ENCODE measurements around the gene ARMCX2.
A peak's percentile ranks its signal among the peaks of the same experiment; 100 is the strongest.

The ARMCX2 gene

DNA sequence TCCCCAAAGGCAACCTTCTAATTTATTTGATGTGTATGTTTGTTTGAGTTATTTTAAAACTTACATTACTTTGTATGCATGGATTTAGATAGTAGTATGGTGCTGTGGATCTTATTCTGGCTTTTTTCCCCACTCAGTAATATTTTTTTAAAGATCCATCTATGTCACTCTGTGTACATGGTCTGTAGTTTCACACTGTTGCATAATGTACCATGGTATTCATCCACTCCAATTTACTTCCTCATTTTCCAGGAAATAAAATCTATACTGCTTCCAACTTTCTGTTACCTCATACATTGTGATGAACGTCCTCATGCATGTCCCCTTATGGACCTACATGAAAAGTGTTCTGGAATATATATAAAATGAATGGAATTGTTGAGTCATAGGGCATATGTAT, 17.6 kb downstream of the ARMCX2 start:
- no peak overlapping the region for H3K9ac ChIP-seq (ENCODE audit: insufficient read length, low read depth)
- no peaks in the 10 kb centered on the region for H3K36me3 ChIP-seq (ENCODE audit: insufficient read depth, insufficient read length, low read length)
- no peak for DNase-seq (ENCODE audit: low read depth, low spot score)
- H3K4me1 ChIP-seq (ENCODE audit: insufficient read depth, insufficient read length), result no peaks in the 10 kb centered on the region
- no peaks in the 10 kb centered on the region for H3K9me3 ChIP-seq (ENCODE audit: insufficient read depth, low read length)
- H3K27me3 ChIP-seq (ENCODE audit: insufficient read depth, insufficient read length), result no peaks in the 10 kb centered on the region
- H3K4me3 ChIP-seq (ENCODE audit: insufficient read length, low read depth), result no peak overlapping the region
- TF ChIP-seq ZNF274 (IDR thresholded peaks at IDR 0.05; ENCODE audit: low read depth, low read length), result no peak
- no peak for TF ChIP-seq YY1 (IDR thresholded peaks at IDR 0.05; ENCODE audit: insufficient read depth, insufficient read length)
- TF ChIP-seq SUZ12 (IDR thresholded peaks at IDR 0.05; ENCODE audit: extremely low read depth, insufficient read depth, insufficient read length), result no peak

DNA sequence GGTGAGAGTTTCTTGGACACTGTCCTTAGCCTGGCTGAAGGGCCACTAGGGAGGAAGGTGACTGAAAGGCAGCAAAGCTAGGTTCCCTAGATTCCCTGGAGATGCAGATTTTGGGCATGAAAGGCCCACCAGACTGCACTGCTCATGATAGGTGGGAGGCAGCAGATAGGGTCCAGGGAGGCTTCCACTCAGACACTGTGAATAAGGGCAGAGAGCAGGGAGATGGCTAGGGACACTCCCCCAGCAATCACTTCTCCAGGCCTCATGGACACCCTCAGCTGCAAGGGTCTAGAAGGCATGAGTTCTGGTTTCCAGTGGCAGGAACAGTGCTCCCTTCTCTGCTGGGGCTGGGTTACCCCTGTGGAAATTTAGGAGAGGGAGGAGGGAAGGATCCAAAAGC, 20.1 kb downstream of the ARMCX2 start:
- no peaks in the 10 kb centered on the region for H3K4me1 ChIP-seq (ENCODE audit: insufficient read depth, insufficient read length)
- no peaks in the 10 kb centered on the region for H3K36me3 ChIP-seq (ENCODE audit: insufficient read depth, insufficient read length, low read length)
- TF ChIP-seq YY1 (IDR thresholded peaks at IDR 0.05; ENCODE audit: insufficient read depth, insufficient read length) (no peak), SUZ12 (IDR thresholded peaks at IDR 0.05; ENCODE audit: extremely low read depth, insufficient read depth, insufficient read length) (no peak), ZNF274 (IDR thresholded peaks at IDR 0.05; ENCODE audit: low read depth, low read length) (no peak)
- H3K27me3 ChIP-seq (ENCODE audit: insufficient read depth, insufficient read length), result no peaks in the 10 kb centered on the region
- H3K9ac ChIP-seq (ENCODE audit: insufficient read length, low read depth), result no peak overlapping the region
- H3K4me3 ChIP-seq (ENCODE audit: insufficient read length, low read depth), result no peak overlapping the region
- no peak for DNase-seq (ENCODE audit: low read depth, low spot score)
- no peaks in the 10 kb centered on the region for H3K9me3 ChIP-seq (ENCODE audit: insufficient read depth, low read length)

DNA sequence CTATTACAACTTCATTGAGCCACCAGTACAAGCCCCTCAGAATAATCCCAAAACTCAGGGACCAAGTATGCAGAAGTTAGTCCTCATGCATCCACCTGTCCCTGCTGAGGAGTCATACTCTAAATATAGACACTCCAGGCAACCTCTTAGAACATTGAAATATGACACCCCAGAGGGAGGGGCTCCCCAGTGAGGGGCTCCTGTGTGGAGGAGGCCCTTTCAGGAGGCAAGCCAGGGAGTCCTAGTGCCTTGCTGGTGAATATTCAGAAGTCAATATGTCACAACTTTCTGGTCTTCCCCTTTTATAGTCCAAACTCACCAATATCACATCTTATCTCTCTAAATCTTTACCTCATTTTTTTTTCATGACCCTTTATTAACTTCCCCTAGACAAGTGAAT, 40.3 kb downstream of the ARMCX2 start:
- Histone ChIP-seq H3K27me3 (ENCODE audit: insufficient read depth, insufficient read length) (no peaks in the 10 kb centered on the region), H3K9me3 (ENCODE audit: insufficient read depth, low read length) (no peaks in the 10 kb centered on the region), H3K4me1 (ENCODE audit: insufficient read depth, insufficient read length) (no peaks in the 10 kb centered on the region), H3K36me3 (ENCODE audit: insufficient read depth, insufficient read length, low read length) (peaks cover 14% of the 10 kb centered on the region), H3K9ac (ENCODE audit: insufficient read length, low read depth) (no peak overlapping the region), H3K4me3 (ENCODE audit: insufficient read length, low read depth) (no peak overlapping the region)
- peak; percentile 25 for DNase-seq (ENCODE audit: low read depth, low spot score)
- TF ChIP-seq ZNF274 (IDR thresholded peaks at IDR 0.05; ENCODE audit: low read depth, low read length), result no peak

DNA sequence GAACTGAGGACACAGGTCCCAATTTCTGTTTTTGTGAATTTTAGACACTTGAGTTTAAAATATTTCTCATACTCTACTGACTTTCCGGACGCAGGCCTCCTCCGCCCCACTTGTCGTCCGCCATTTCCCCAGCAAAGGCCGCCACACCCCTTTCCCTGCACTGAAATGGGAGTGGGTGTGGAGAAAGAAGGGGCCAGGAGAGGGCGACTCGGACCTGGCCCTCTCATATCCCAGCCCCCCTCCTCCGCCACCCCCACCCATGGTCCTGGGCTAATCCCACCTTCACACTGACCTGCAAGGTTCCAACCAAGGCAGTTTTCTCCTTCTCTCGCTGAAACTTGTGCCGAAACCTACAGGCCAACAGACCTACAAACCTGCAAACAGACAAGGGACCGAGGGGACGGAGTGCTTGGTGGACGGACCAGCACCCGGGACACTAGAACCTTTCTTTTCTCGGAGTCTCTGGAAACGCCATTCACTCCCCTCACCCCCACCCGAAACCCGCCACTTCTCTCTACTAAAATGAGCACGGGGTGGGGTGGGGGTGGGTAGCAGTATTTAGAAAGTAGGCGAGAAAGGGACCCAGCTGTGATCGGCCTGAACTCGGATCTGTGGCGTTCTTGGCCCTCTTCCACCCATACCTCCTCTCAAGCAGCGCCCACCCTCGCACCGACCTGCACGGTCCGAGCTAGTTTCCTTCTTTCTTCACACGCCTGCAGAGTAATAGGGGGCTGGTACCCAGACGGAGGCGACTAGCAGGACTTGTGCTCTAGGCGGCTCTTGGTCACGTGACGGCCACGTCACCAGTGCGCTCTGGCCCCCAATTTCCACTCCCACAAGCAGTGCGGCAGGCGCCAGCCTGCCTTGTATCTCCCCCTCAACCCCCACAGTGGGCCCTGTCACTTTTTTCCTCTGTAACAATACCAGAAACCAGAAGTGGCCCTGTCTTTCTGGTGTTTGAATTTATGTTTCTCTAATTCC, 42.1 kb downstream of the ARMCX2 start, which contains the start of gene ARMCX6:
Gene ARMCX6 (minus strand): TSS at position 790 of the 981 bp plus-strand sequence. CDS start 1,380 bp downstream, outside the sequence.
- no peaks in the 10 kb centered on the region for H3K4me1 ChIP-seq (ENCODE audit: insufficient read depth, insufficient read length)
- peak; percentile 64 for TF ChIP-seq YY1 (IDR thresholded peaks at IDR 0.05; ENCODE audit: insufficient read depth, insufficient read length)
- no peak for TF ChIP-seq ZNF274 (IDR thresholded peaks at IDR 0.05; ENCODE audit: low read depth, low read length)

DNA sequence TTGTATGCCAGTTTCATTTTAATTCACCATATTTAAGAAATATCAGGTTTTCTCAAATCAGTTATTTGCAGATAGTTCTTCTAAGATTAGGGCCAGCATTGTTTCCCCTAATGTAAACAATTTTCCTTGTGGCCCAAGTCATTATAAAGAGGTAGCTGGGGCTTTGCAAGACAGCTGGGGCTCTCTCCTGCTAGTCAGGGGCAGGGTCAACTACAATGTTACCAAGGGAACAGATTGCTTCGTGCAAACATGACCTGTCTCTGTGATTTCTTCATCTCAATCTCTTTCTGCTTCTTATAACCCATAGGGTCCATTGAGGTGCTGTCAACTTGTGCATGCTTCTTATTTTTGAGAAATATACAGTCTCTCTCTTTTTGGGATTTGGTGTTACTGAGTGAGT, 53.9 kb downstream of the ARMCX2 start:
- TF ChIP-seq YY1 (IDR thresholded peaks at IDR 0.05; ENCODE audit: insufficient read depth, insufficient read length) (no peak), SUZ12 (IDR thresholded peaks at IDR 0.05; ENCODE audit: extremely low read depth, insufficient read depth, insufficient read length) (no peak), ZNF274 (IDR thresholded peaks at IDR 0.05; ENCODE audit: low read depth, low read length) (no peak)

More for the DNA sequence above, 42.1 kb downstream of the ARMCX2 start, which contains the start of gene ARMCX6:
- H3K9ac ChIP-seq (ENCODE audit: insufficient read length, low read depth), result peak within 1 kb of the TSS; percentile 92
- H3K4me3 ChIP-seq (ENCODE audit: insufficient read length, low read depth), result peak within 1 kb of the TSS; percentile 82
- no peaks in the 10 kb centered on the region for H3K9me3 ChIP-seq (ENCODE audit: insufficient read depth, low read length)
- H3K36me3 ChIP-seq (ENCODE audit: insufficient read depth, insufficient read length, low read length), result peaks cover 8% of the 10 kb centered on the region
- peak; percentile 54 for DNase-seq (ENCODE audit: low read depth, low spot score)
- H3K27me3 ChIP-seq (ENCODE audit: insufficient read depth, insufficient read length), result no peaks in the 10 kb centered on the region

More for the DNA sequence above, 53.9 kb downstream of the ARMCX2 start:
- H3K27me3 ChIP-seq (ENCODE audit: insufficient read depth, insufficient read length), result no peaks in the 10 kb centered on the region
- H3K9me3 ChIP-seq (ENCODE audit: insufficient read depth, low read length), result no peaks in the 10 kb centered on the region
- no peak for DNase-seq (ENCODE audit: low read depth, low spot score)
- H3K36me3 ChIP-seq (ENCODE audit: insufficient read depth, insufficient read length, low read length), result no peaks in the 10 kb centered on the region
- H3K4me3 ChIP-seq (ENCODE audit: insufficient read length, low read depth), result no peak overlapping the region
- no peaks in the 10 kb centered on the region for H3K4me1 ChIP-seq (ENCODE audit: insufficient read depth, insufficient read length)
- H3K9ac ChIP-seq (ENCODE audit: insufficient read length, low read depth), result no peak overlapping the region

Data from NT2/D1 (cell line).